Fibroblast of peridontal ligament (primary cell): ENCODE results near the gene COL27A1.

Experiments used
- DNase-seq: peaks from one replicate; pipeline ENCODE4 v3.0.0-alpha.2; 2010; ENCODE audit errors: extremely low read depth

Gene COL27A1

DNA sequence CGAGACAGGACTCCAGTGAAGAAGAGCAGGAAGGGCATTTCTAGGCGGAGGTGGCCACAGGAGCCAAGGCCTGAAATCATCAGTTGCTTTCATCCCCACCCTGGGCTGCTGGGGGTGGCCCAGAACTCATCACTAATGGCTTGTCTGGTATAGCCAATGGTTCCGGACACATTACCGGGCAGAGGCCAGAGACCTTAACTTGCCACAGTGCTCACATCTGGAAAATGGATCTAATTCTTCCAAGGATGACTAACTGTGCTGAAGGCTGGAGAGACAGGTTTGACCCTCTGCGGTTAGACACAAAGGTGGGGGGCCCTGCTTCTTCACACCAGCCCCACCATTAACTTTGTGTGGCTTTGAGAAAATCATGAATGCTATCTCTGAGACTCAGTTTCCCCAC lies 6.2 kb upstream of the COL27A1 start:
- no peak for DNase-seq

DNA sequence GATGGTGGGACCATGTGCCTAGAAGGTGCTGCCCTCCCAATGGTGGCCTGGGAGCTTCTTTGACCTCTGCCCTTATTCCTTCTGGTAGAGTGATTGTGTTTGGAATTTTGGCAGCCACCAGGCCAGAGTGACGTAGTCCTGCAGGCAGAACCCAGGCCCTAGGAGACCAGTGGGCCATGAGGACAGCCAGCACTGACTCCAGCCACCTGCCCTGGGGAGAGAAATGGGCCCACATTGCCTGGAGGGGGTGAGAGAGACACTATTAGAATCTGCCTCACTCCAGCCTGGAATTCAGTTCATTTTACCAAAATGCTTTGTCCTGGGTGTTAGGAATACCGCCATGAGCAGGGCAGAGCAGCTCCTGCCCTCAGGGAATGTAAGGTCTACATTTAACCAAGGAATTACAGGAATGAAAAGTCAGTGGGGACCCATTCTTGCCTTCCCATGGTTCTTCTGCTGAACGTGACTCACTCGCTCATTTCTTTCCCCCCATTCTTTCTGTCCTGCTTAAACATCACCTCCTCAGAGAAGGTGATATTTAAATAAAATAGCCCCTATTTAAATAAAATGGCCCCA lies 5.5 kb upstream of the COL27A1 start:
- no peak for DNase-seq

GRCh38 chr9:114150608-114151007 lies 4.7 kb upstream of the COL27A1 start:
- no peak for DNase-seq

DNA sequence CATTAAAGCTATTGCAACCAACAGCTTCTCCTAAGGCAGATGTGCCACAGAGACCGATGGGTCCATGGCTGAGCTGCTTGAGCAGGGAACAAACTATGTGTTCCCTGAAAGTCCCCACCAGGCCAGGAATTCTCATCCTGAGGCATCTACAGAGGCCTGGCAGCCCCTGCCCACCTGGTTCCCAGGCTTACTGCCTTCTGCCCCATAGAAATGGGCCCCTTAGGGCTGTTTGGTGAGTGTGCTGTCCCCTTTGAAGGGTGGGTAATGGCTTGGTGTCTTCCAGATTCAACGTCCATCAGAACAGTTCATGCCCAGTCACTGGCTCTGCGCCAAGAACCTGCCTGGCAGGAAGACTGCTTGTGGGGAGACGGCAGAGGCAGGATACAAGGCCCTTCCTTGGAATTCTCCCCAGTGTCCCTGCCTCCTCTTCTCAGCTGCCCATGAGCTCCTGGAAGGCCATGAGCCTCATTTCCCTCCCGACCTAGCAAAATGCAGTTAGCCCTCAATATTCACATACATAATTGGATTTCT lies 3.8 kb upstream of the COL27A1 start:
- no peak for DNase-seq

DNA sequence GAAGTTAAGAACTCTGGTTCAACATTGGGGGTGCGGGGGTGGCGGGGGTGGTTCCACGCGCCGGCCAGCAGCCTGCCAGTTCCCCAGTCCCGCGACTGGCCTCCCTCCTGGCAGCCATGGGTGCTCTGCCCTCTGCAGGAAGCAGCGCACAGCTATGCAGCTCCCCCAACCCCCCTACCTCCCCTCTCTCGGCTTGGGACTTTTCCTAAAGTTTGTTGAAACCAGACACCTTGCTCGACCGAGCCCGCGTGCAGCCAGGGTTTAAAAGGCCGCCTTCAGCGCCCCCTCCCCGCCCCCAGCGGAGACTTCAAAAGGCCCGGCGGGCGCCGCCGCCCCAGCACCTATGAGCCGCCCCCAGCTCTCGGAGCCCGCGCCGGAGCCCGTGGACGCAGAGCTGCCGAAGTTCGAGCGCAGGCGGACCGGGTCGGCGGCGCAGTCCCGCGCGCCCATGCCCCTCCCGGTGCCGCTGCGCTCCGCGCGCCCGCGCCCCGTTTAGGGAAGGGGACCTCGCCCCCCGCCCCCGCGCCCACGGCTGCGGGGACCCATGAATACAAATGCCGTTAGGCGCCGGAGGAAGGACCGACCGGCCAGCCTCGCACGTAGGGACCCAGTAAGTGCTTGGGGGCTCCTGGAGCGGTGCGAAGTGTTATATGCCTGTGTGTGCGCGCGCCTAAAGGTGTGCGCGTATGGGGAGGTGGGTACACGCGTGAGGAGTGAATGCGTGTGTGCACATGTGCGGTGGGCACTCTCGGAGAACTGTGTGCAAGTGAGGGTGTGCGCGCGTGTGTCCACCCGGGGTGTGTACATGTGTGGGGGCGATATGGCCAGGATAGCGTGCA lies 1.4 kb upstream of the COL27A1 start:
- DNase-seq = peak; percentile 21

DNA sequence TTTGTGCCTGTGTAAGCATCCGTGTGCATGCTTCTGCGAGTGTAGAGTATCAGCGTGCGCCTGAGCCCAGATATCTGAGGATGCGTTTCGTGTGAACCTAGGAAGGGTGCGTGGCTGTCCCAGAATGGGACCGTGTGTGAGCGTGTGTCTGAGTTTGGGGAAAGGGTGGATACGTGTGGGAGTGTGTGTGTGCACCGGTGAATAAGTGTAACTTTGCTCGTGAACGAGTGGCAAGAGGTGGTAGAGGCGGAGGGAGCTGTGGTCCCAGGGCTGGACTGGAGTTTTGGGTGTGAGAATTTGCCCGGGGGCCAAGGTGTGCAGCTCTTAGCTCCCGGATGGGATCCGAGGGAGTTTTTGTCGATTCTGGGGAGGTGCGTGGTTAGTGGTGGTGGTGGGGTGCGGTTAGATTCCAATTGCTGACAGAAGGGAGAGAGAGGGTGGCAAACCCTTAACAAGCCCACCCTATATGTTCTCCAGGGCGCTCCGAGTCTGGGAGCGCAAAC lies 686 bp upstream of the COL27A1 start:
- no peak for DNase-seq

GRCh38 chr9:114155995-114156656 lies 789 bp downstream of the COL27A1 start:
- no peak for DNase-seq

- DNase-seq = peak; percentile 71
These were observed 1.5 kb downstream of the COL27A1 start for GRCh38 chr9:114156657-114157421.

DNA sequence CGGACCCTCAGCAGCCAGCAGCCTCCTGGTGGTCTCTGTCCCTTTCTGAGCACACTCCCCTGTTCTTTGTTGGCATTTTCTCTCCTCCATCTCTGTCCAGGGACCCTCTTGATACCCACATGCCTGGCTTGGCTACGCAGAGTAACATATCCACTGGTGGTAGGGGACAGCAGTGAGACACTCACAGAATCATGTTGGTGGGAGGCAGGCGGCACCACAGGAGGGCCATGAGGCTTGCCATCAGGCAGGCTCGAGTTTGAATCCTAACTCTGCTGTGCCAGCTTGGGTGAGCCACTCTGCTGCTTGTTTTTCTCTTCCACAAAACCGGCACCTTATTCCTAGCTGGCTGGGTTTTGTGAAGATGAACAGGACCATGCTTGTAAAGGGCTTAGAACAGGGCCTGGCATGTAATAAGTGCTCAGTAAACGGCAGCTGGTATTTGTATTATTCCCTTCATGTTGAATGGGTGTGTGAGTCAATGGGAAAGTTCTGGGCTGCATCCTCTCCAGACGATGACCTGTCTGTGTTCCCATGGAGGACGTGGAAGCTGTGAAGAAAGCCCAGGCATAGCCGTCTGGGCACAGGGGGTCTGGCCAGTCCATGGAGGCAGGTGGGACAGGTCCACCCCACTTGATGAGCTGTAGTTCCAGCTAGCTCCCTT lies 2.3 kb downstream of the COL27A1 start:
- DNase-seq = no peak

DNA sequence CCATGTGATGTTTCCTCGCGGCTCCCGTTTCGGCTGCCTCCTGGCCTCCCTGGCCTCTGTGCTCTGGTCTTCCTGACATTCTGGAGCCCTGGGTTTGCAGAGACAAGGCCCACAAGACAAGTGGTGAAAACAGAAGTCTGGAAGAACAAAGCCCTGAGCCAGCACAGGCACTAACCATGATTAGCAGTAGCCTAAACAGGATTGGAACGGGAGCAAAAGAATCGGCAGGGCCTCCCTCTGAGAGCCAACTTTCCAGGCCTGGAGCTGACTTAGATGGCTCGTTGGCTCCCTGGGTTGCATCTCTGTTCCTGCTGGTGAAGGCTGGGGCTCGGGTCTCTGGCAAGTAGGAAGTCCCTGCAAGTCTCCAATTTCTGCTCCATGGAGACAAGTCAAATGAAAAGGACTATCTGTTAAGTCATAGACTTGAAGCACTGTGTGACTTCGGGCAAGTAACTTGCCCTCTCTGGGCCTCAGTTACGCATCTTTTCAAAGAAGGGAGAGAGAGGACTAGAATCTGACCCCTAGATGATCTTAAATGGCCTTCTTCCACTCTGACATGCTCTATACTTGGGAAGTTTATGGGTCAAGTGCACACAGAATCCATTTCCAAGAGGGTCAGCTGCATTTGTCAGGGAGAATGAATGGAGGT lies 3.3 kb downstream of the COL27A1 start:
- no peak for DNase-seq

DNA sequence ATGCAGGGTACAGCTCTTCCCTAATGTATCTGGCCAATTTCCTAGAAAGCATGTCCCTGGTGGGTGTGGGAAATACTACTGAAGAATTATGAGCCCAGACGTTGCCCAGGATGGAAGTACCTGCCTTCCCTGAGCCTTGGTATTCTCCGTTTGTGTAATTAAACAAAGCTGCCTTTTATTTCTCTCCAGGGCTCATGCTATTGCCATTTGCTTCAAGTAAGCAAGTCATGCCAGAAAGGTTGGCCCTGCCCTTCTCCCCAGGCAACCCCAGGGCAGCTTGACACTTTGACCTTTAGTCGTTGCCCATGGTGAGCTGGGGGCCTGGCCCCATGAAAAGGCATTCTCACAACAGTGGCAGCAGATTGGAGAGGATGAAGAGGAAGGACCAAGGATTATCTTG lies 4.4 kb downstream of the COL27A1 start:
- DNase-seq = no peak

GRCh38 chr9:114161513-114161912 lies 6.2 kb downstream of the COL27A1 start:
- no peak for DNase-seq

DNA sequence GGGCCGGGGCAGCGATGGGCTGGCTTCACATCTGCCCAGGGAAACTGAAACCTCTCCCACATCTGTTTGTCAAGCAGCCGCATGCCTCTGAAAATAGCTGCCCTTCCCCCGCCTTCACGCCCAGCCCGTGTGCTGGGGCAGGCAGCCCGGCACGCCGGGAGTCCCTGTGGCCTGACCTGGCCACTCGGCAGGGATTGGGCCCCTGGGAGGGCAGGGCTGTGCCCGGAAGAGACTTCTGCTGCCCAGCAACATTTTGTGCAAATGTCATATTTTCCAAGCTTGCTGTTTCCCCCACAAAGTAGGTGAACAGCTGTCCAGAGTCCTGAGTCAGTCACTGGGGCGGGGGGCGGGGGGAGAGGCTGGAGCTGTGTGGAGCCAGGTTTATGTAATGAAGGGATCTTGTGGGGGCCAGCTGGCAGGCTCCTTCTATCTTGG lies 8.2 kb downstream of the COL27A1 start:
- DNase-seq = peak; percentile 45

GRCh38 chr9:114164191-114164794 lies 9.0 kb downstream of the COL27A1 start:
- no peak for DNase-seq

- no peak for DNase-seq
These were observed 10.2 kb downstream of the COL27A1 start for GRCh38 chr9:114165407-114166102.

DNA sequence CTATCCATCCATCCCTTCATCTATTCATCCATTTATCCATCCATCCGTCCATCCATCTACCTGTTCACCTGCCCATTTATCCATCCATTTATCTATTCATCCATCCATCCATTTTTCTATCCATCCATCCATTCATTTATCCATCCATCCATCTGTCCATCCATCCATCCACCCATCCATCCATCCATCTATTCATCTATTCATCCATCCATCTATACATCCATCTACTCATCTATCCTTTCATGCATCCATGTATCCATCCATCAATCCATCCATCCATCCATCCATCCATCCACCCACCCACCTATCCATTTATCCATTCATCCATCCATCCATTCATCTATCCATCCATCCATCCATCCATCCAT lies 10.8 kb downstream of the COL27A1 start:
- no peak for DNase-seq

- peak; percentile 57 for DNase-seq
These were observed 11.6 kb downstream of the COL27A1 start for GRCh38 chr9:114166614-114167572.

GRCh38 chr9:114167591-114168091 lies 12.3 kb downstream of the COL27A1 start:
- DNase-seq = no peak
